WTC11 (cell line): ENCODE results near the gene CACTIN. TPM values are rescaled to one million over a fixed set of nuclear protein-coding genes. Genes with fewer than 3 reads are reported as not detected.

Experiments
- ATAC-seq: fragments of 200-7000 bp; cut with Tn5 transposase; 2 replicates; pipeline ENCODE4 v1.10.0; 2021; ENCODE audit warnings: mild to moderate bottlenecking, moderate library complexity
- CTCF ChIA-PET: fragments of 300-600 bp; sonication (Branson Sonifier 250); formaldehyde crosslinking; loops from one replicate; lab custom pipeline; 2021; ENCODE audit warnings: antibody characterized with exemption; lab: Charles Lee
- POLR2A ChIA-PET: fragments of 350-600 bp; sonication (Branson Sonifier 250); formaldehyde crosslinking; loops from one replicate; lab custom pipeline; 2021; ENCODE audit warnings: antibody characterized with exemption; lab: Charles Lee
- DNase-seq: peaks from one replicate; pipeline ENCODE4 v3.0.0; 2021; ENCODE audit warnings: low spot score
- H3K27ac Mint-ChIP-seq: 2 replicates; pipeline ENCODE4 v1.8.0; 2021; ENCODE audit warnings: mixed read lengths
- H3K27me3 Mint-ChIP-seq: 2 replicates; pipeline ENCODE4 v1.8.0; 2021; ENCODE audit warnings: low read depth, mild to moderate bottlenecking, moderate library complexity, mixed read lengths
- H3K36me3 Mint-ChIP-seq: 2 replicates; pipeline ENCODE4 v1.8.0; 2021; ENCODE audit warnings: mixed read lengths
- H3K4me1 Mint-ChIP-seq: 2 replicates; pipeline ENCODE4 v1.8.0; 2022; ENCODE audit warnings: mixed read lengths
- H3K4me3 Mint-ChIP-seq: 2 replicates; pipeline ENCODE4 v1.8.0; 2021; ENCODE audit warnings: mild to moderate bottlenecking, moderate library complexity, mixed read lengths
- H3K9me3 Mint-ChIP-seq: 2 replicates; pipeline ENCODE4 v1.8.0; 2021; ENCODE audit warnings: mixed read lengths
- ARID4B ChIP-seq: sonication (generic); formaldehyde crosslinking; IDR thresholded peaks from 2 replicates; pipeline ENCODE4 v1.8.0; 2023; ENCODE audit warnings: missing genetic modification reagents, mild to moderate bottlenecking, borderline replicate concordance
- ATF2 ChIP-seq: sonication (generic); formaldehyde crosslinking; IDR thresholded peaks from 2 replicates; pipeline ENCODE4 v1.8.1; 2022; ENCODE audit warnings: low read depth, missing genetic modification reagents, borderline replicate concordance
- CREB1 ChIP-seq: sonication (generic); formaldehyde crosslinking; IDR thresholded peaks from 2 replicates; pipeline ENCODE4 v1.8.0; 2023; ENCODE audit warnings: mild to moderate bottlenecking, missing genetic modification reagents
- FOXP4 ChIP-seq: sonication (generic); formaldehyde crosslinking; IDR thresholded peaks from 2 replicates; pipeline ENCODE4 v1.8.0; 2022; ENCODE audit warnings: mild to moderate bottlenecking, missing genetic modification reagents
- GTF2I ChIP-seq: fragments of 250-450 bp; sonication (Bioruptor Pico); conservative IDR thresholded peaks from 2 replicates; pipeline ENCODE4 v1.4.0; 2021; ENCODE audit warnings: mild to moderate bottlenecking
- HMGA2 ChIP-seq: fragments of 250-450 bp; sonication (Bioruptor Pico); IDR thresholded peaks from 2 replicates; pipeline ENCODE4 v1.4.0; 2021; ENCODE audit warnings: mild to moderate bottlenecking, moderate library complexity
- JAZF1 ChIP-seq: fragments of 250-450 bp; sonication (Bioruptor Pico); IDR thresholded peaks from 2 replicates; pipeline ENCODE4 v1.9.0; 2021; ENCODE audit warnings: moderate library complexity, mild to moderate bottlenecking, inconsistent platforms
- MAX ChIP-seq: sonication (generic); formaldehyde crosslinking; IDR thresholded peaks from 2 replicates; pipeline ENCODE4 v1.8.0; 2022; ENCODE audit warnings: mild to moderate bottlenecking, missing genetic modification reagents
- MLX ChIP-seq: sonication (generic); formaldehyde crosslinking; IDR thresholded peaks from 2 replicates; pipeline ENCODE4 v1.8.1; 2023; ENCODE audit warnings: mild to moderate bottlenecking, missing genetic modification reagents, moderate library complexity
- MXD4 ChIP-seq: fragments of 250-450 bp; sonication (Bioruptor Pico); IDR thresholded peaks from 2 replicates; pipeline ENCODE4 v1.8.0; 2021; ENCODE audit warnings: mild to moderate bottlenecking, moderate library complexity, borderline replicate concordance
- NFATC4 ChIP-seq: fragments of 250-450 bp; sonication (Bioruptor Pico); IDR thresholded peaks from 2 replicates; pipeline ENCODE4 v1.9.0; 2021; ENCODE audit warnings: mild to moderate bottlenecking
- OVOL2 ChIP-seq: fragments of 250-450 bp; sonication (Bioruptor Pico); IDR thresholded peaks from 2 replicates; pipeline ENCODE4 v1.9.0; 2021; ENCODE audit warnings: mild to moderate bottlenecking, borderline replicate concordance
- TCF7 ChIP-seq: sonication (generic); formaldehyde crosslinking; IDR thresholded peaks from 2 replicates; pipeline ENCODE4 v1.8.0; 2022; ENCODE audit warnings: mild to moderate bottlenecking, low read depth, missing genetic modification reagents, moderate library complexity
- TEAD4 ChIP-seq: sonication (generic); formaldehyde crosslinking; IDR thresholded peaks from 2 replicates; pipeline ENCODE4 v1.8.0; 2022; ENCODE audit warnings: mild to moderate bottlenecking, missing genetic modification reagents
- ZNF281 ChIP-seq: sonication (generic); formaldehyde crosslinking; IDR thresholded peaks from 2 replicates; pipeline ENCODE4 v1.8.0; 2023; ENCODE audit warnings: mild to moderate bottlenecking, missing genetic modification reagents
- ZNF317 ChIP-seq: sonication (generic); formaldehyde crosslinking; IDR thresholded peaks from 2 replicates; pipeline ENCODE4 v1.8.1; 2023; ENCODE audit warnings: low read depth, mild to moderate bottlenecking, moderate library complexity, missing genetic modification reagents, borderline replicate concordance
- ZNF512 ChIP-seq: sonication (generic); formaldehyde crosslinking; IDR thresholded peaks from 2 replicates; pipeline ENCODE4 v1.8.1; 2022; ENCODE audit warnings: missing genetic modification reagents, borderline replicate concordance
- ZNF671 ChIP-seq: fragments of 250-450 bp; sonication (Bioruptor Pico); IDR thresholded peaks from 2 replicates; pipeline ENCODE4 v1.8.0; 2021; ENCODE audit warnings: mild to moderate bottlenecking
- ZSCAN18 ChIP-seq: fragments of 250-450 bp; sonication (Bioruptor Pico); IDR thresholded peaks from 2 replicates; pipeline ENCODE4 v2.1.2; 2022; ENCODE audit warnings: mild to moderate bottlenecking, moderate library complexity
- total RNA-seq: library from RNA; stranded (reverse); gene quantifications from 3 replicates; pipeline ENCODE4 v1.2.3, GENCODE V29; 2021

CACTIN gene
- total RNA-seq, 1 experiment from 2014 or later = 42.2 TPM

GRCh38 chr19:3603121-3603811, 23.3 kb downstream of the CACTIN start (continued):
- TF ChIP-seq ZNF512 (no peak), OVOL2 (CRISPR knock-in tag) (no peak), ZNF671 (CRISPR knock-in tag) (no peak), ZNF317 (CRISPR knock-in tag) (no peak), NFATC4 (CRISPR knock-in tag) (no peak), ZSCAN18 (CRISPR knock-in tag) (no peak), JAZF1 (CRISPR knock-in tag) (no peak)
- TF ChIP-seq, all 79 proteins: peak for 0

GRCh38 chr19:3601021-3601420, 25.6 kb downstream of the CACTIN start:
- DNase-seq (no peak), ATAC-seq (no peak)
- no peak overlapping the region for H3K4me3 Mint-ChIP-seq
- POLR2A ChIA-PET = no interaction called here
- H3K36me3 Mint-ChIP-seq = no peaks in the 10 kb centered on the region
- H3K27ac Mint-ChIP-seq = no peak overlapping the region
- H3K4me1 Mint-ChIP-seq = no peaks in the 10 kb centered on the region
- CTCF ChIA-PET = interaction anchor here (2.5 kb wide), 1 partner anchor 15 kb away, joined by 16 read pairs; the partner anchor contains the start of gene GIPC3
- no peaks in the 10 kb centered on the region for H3K27me3 Mint-ChIP-seq
- no peaks in the 10 kb centered on the region for H3K9me3 Mint-ChIP-seq
- TF ChIP-seq ATF2 (CRISPR knock-in tag) (no peak), MLX (CRISPR knock-in tag) (no peak), CREB1 (CRISPR knock-in tag) (no peak), TCF7 (CRISPR knock-in tag) (no peak), HMGA2 (no peak), ARID4B (CRISPR knock-in tag) (no peak), ZNF281 (CRISPR knock-in tag) (no peak), MAX (CRISPR knock-in tag) (no peak), GTF2I (CRISPR knock-in tag) (no peak), TEAD4 (CRISPR knock-in tag) (no peak), ZNF317 (CRISPR knock-in tag) (no peak), FOXP4 (CRISPR knock-in tag) (no peak), MXD4 (CRISPR knock-in tag) (no peak)
